HG03064 (cell line): ENCODE data around the gene HSF2BP.
"Not testable (repeated sequence)": the region's sequence is repeated elsewhere in the genome, so short reads cannot be mapped to it uniquely, and the experiment has no call there.

Experiments used
- ATAC-seq: cut with Tn5 transposase; IDR thresholded peaks from one replicate; pipeline ENCODE4 v1.9.1; 2021; ENCODE audit warnings: low read depth; ENCODE audit not compliant: unreplicated experiment

The HSF2BP gene

DNA sequence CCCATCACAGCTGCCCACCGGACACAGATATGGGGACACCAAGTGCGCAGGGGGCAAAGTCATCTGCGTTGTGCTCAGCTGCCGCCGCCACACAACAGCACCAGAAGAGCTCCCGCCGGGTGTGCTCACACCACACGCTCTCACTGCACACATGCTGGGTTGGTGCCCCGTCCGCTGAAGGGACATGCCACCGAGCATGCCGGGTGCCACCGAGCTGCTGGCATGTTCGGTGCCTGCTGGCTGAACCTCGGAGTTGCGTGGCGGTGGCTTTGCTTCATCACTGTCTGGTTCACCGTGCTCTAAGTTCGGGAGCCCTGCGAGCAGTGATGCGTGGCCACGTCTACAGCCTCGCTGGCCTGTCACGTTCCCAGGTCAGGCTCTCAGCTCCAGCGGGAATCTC lies 174.3 kb downstream of the HSF2BP start:
- not testable (repeated sequence) for ATAC-seq

DNA sequence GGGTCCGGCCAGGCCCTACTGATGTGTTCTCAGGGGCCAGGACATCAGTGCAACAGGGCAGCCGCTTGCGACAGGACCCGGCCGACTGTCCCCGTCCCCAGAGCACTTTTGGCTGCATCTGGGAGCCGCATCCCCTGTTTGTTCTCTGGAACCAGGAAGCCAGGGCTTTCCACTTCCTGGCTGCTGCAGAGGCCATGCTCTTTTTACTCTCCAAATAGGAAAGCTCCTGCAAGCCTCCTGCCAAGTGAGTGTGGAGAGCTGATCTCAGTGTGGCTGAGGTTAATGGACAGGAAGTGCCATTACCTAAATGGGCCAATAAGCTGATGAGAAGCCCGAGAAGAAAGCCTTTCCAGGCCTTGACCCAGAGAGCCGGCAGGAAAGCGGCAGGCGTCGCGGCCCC lies 180.1 kb downstream of the HSF2BP start:
- not testable (repeated sequence) for ATAC-seq
